IMR-90 (cell line): ENCODE results near the gene CDIP1.

Source experiments
- BHLHE40 ChIP-seq: fragments of 150-350 bp; IDR thresholded peaks from 2 replicates; pipeline ENCODE4 v1.6.1; 2016; ENCODE audit warnings: mild to moderate bottlenecking, low read depth, low read length
- CEBPB ChIP-seq: IDR thresholded peaks from 2 replicates; pipeline ENCODE4 v1.6.1; 2012; ENCODE audit warnings: low read depth, low read length, improper control_type of control experiment
- MAFK ChIP-seq: IDR thresholded peaks from 2 replicates; pipeline ENCODE4 v1.6.1; 2012; ENCODE audit warnings: low read depth, low read length, improper control_type of control experiment
- MAZ ChIP-seq: IDR thresholded peaks from 2 replicates; pipeline ENCODE4 v1.6.1; 2012; ENCODE audit warnings: low read depth, mild to moderate bottlenecking, low read length, improper control_type of control experiment, moderate library complexity, borderline replicate concordance
- POLR2A ChIP-seq: IDR thresholded peaks from 2 replicates; pipeline ENCODE4 v1.6.1; 2012; ENCODE audit warnings: mild to moderate bottlenecking, low read depth, low read length
- RAD21 ChIP-seq: IDR thresholded peaks from 2 replicates; pipeline ENCODE4 v1.6.1; 2012; ENCODE audit warnings: low read length, improper control_type of control experiment
- RCOR1 ChIP-seq: IDR thresholded peaks from 2 replicates; pipeline ENCODE4 v1.6.1; 2012; ENCODE audit warnings: mild to moderate bottlenecking, low read length, improper control_type of control experiment; ENCODE audit not compliant: insufficient replicate concordance
- RFX5 ChIP-seq: IDR thresholded peaks from 2 replicates; pipeline ENCODE4 v1.8.0; 2012; ENCODE audit warnings: low read depth, mild to moderate bottlenecking, low read length, moderate library complexity
- SMC3 ChIP-seq: fragments of 150-350 bp; IDR thresholded peaks from 2 replicates; pipeline ENCODE4 v1.6.1; 2016; ENCODE audit warnings: low read depth, mild to moderate bottlenecking, antibody characterized with exemption, low read length, moderate library complexity
- TF ChIP-seq, protein P1 (sequence below): conservative IDR thresholded peaks from 2 replicates; pipeline ENCODE4 v1.5.1; 2012; ENCODE audit warnings: mild to moderate bottlenecking, low read depth, low read length, improper control_type of control experiment
- TF ChIP-seq, protein P2 (sequence below): fragments of 150-350 bp; IDR thresholded peaks from 2 replicates; pipeline ENCODE4 v1.6.1; 2017; ENCODE audit warnings: mild to moderate bottlenecking, antibody characterized with exemption, low read length, low read depth

DNA sequence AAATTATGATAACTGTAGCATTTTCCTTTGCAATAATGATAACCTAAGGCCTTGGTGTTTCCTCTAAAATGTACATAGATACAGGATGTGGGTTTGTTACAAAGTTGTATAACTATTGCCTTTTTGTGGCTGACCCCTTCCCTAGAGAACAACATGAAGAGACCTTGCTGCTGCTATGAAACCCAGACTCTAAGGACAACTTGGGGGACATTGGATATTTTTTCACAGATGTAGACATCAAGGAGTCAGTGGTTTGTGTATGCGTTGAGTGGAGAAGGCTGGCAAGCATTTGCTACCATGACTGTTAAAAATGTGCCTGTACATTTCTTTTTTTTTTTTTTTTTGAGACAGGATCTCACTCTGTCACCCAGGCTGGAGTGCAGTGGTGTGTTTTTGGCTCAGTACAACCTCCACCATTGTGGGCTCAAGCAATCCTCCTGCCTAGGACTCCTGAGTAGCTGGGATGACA is 50.0 kb downstream of the CDIP1 start:
- TF ChIP-seq MAFK (no peak), POLR2A (no peak), SMC3 (no peak), CEBPB (no peak), MAZ (no peak), RAD21 (no peak), RCOR1 (no peak), BHLHE40 (no peak), RFX5 (no peak)
- TF ChIP-seq, protein P1, sequence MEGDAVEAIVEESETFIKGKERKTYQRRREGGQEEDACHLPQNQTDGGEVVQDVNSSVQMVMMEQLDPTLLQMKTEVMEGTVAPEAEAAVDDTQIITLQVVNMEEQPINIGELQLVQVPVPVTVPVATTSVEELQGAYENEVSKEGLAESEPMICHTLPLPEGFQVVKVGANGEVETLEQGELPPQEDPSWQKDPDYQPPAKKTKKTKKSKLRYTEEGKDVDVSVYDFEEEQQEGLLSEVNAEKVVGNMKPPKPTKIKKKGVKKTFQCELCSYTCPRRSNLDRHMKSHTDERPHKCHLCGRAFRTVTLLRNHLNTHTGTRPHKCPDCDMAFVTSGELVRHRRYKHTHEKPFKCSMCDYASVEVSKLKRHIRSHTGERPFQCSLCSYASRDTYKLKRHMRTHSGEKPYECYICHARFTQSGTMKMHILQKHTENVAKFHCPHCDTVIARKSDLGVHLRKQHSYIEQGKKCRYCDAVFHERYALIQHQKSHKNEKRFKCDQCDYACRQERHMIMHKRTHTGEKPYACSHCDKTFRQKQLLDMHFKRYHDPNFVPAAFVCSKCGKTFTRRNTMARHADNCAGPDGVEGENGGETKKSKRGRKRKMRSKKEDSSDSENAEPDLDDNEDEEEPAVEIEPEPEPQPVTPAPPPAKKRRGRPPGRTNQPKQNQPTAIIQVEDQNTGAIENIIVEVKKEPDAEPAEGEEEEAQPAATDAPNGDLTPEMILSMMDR, result no peak
- TF ChIP-seq, protein P2, sequence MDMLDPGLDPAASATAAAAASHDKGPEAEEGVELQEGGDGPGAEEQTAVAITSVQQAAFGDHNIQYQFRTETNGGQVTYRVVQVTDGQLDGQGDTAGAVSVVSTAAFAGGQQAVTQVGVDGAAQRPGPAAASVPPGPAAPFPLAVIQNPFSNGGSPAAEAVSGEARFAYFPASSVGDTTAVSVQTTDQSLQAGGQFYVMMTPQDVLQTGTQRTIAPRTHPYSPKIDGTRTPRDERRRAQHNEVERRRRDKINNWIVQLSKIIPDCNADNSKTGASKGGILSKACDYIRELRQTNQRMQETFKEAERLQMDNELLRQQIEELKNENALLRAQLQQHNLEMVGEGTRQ, result no peak
